HEK293 (cell line): Measurements from ENCODE around the gene LRP1B.

ENCODE experiments used
- CTCF ChIA-PET: fragments of 350-600 bp; formaldehyde crosslinking; extraction: SDS; loops from one replicate; lab custom pipeline; 2021; ENCODE audit warnings: antibody characterized with exemption; lab: Yijun Ruan, JAX
- POLR2A ChIA-PET: fragments of 300-600 bp; formaldehyde crosslinking; extraction: SDS; loops from one replicate; lab custom pipeline; 2020; ENCODE audit warnings: antibody characterized with exemption, inconsistent platforms; lab: Yijun Ruan, JAX
- H3K27ac ChIP-seq: fragments of 200-500 bp; sonication (Bioruptor generic); 2 replicates; pipeline ENCODE4 v1.5.1; 2014; ENCODE audit warnings: low read depth, low read length, control low read depth, inconsistent platforms; ENCODE audit errors: extremely low read depth
- H3K36me3 ChIP-seq, 2 experiments: fragments of 200-500 bp in 1 of 2; sonication (Bioruptor generic) in 1 of 2; 1 replicate in 1 of 2; 2 replicates in 1 of 2; pipeline ENCODE4 v1.5.1; 2014 to 2017; ENCODE audit warnings: inconsistent platforms in 2 of 2, low read length in 2 of 2; ENCODE audit not compliant: control insufficient read depth in 2 of 2, insufficient read depth in 1 of 2
- H3K4me1 ChIP-seq: fragments of 200-500 bp; sonication (Bioruptor generic); 2 replicates; pipeline ENCODE4 v1.5.1; 2014; ENCODE audit warnings: mild to moderate bottlenecking, low read length, inconsistent platforms; ENCODE audit not compliant: control insufficient read depth, insufficient read depth
- H3K4me3 ChIP-seq: 2 replicates; pipeline ENCODE4 v1.5.1; 2011; ENCODE audit warnings: low read depth, mild to moderate bottlenecking, control low read depth, low read length, moderate library complexity
- H3K9me3 ChIP-seq: fragments of 200-500 bp; sonication (Bioruptor generic); 2 replicates; pipeline ENCODE4 v1.5.1; 2014; ENCODE audit warnings: low read depth, low read length, inconsistent platforms; ENCODE audit not compliant: control insufficient read depth, insufficient read depth
- FEZF1 ChIP-seq: fragments of 450-650 bp; formaldehyde crosslinking; IDR thresholded peaks from 2 replicates; pipeline ENCODE4 v1.5.1; 2016; ENCODE audit warnings: missing biosample characterization, missing genetic modification characterization
- OVOL3 ChIP-seq: fragments of 450-650 bp; formaldehyde crosslinking; IDR thresholded peaks from 2 replicates; pipeline ENCODE4 v1.5.1; 2016; ENCODE audit warnings: missing biosample characterization, missing genetic modification characterization
- SP2 ChIP-seq: fragments of 450-650 bp; formaldehyde crosslinking; IDR thresholded peaks from 2 replicates; pipeline ENCODE4 v1.5.1; 2016; ENCODE audit warnings: missing biosample characterization, missing genetic modification characterization
- WT1 ChIP-seq: fragments of 450-650 bp; formaldehyde crosslinking; IDR thresholded peaks from 2 replicates; pipeline ENCODE4 v1.5.1; 2016; ENCODE audit warnings: missing biosample characterization, missing genetic modification characterization
- ZBTB17 ChIP-seq: fragments of 450-650 bp; formaldehyde crosslinking; IDR thresholded peaks from 2 replicates; pipeline ENCODE4 v1.5.1; 2016; ENCODE audit warnings: missing biosample characterization, missing genetic modification characterization
- ZNF510 ChIP-seq: fragments of 450-650 bp; formaldehyde crosslinking; IDR thresholded peaks from 2 replicates; pipeline ENCODE4 v1.5.1; 2018; ENCODE audit warnings: mild to moderate bottlenecking, missing genetic modification characterization, missing biosample characterization; ENCODE audit not compliant: insufficient replicate concordance
- ZNF544 ChIP-seq: fragments of 450-650 bp; formaldehyde crosslinking; IDR thresholded peaks from 2 replicates; pipeline ENCODE4 v1.5.0; 2017; ENCODE audit warnings: missing biosample characterization, missing genetic modification characterization
- ZNF600 ChIP-seq: fragments of 450-650 bp; formaldehyde crosslinking; IDR thresholded peaks from 2 replicates; pipeline ENCODE4 v1.5.1; 2016; ENCODE audit warnings: missing biosample characterization, missing genetic modification characterization
- ZNF664 ChIP-seq: fragments of 450-650 bp; formaldehyde crosslinking; IDR thresholded peaks from 2 replicates; pipeline ENCODE4 v1.5.1; 2016; ENCODE audit warnings: missing biosample characterization, missing genetic modification characterization
- TF ChIP-seq, protein P1 (sequence below): fragments of 450-650 bp; formaldehyde crosslinking; IDR thresholded peaks from 2 replicates; pipeline ENCODE4 v1.5.1; 2017; ENCODE audit warnings: missing biosample characterization, missing genetic modification characterization
- TF ChIP-seq, protein P2 (sequence below): fragments of 450-650 bp; formaldehyde crosslinking; IDR thresholded peaks from 2 replicates; pipeline ENCODE4 v1.5.1; 2016; ENCODE audit warnings: missing biosample characterization, missing genetic modification characterization
- TF ChIP-seq, protein P3 (sequence below): fragments of 450-650 bp; IDR thresholded peaks from 2 replicates; pipeline ENCODE4 v1.5.1; 2018; ENCODE audit warnings: missing biosample characterization, mild to moderate bottlenecking, missing genetic modification characterization
- TF ChIP-seq, protein P4 (sequence below): fragments of 450-650 bp; formaldehyde crosslinking; conservative IDR thresholded peaks from 2 replicates; pipeline ENCODE4 v1.5.1; 2016; ENCODE audit warnings: low read depth, missing biosample characterization, missing genetic modification characterization
- TF ChIP-seq, protein P5 (sequence below): fragments of 450-650 bp; formaldehyde crosslinking; IDR thresholded peaks from 2 replicates; pipeline ENCODE4 v1.5.1; 2016; ENCODE audit warnings: missing biosample characterization, missing genetic modification characterization, borderline replicate concordance
- TF ChIP-seq, protein P6 (sequence below): fragments of 450-650 bp; formaldehyde crosslinking; IDR thresholded peaks from 2 replicates; pipeline ENCODE4 v1.5.1; 2017; ENCODE audit warnings: missing biosample characterization, missing genetic modification characterization

Gene LRP1B

DNA sequence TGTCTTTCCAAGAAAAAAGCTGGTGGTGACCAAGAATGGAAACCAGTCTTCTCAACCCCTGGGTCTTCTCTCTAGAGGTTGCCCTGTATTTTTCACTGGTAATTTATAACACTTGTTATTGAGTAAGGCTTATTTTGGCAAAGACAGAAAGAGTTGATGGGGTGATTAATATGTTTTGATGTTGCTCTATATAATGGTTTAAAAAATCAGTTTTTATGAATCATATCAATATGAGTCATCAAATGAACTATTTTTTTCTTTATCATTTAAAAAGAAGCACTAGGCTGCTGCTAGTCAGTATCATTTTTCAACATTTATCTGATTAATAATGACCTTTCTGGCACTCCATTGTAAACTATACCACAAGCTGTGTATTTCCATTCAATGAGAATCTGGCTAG lies 1142.2 kb downstream of the LRP1B start:
- Histone ChIP-seq H3K27ac (no peak overlapping the region), H3K9me3 (no peaks in the 10 kb centered on the region), H3K36me3 (no peaks in the 10 kb centered on the region), H3K4me1 (no peaks in the 10 kb centered on the region), H3K4me3 (no peak overlapping the region)
- TF ChIP-seq WT1 (tag by site-specific recombination) (no peak), SP2 (tag by site-specific recombination) (no peak), ZNF664 (tag by site-specific recombination) (no peak), ZBTB17 (no peak), ZNF510 (tag by site-specific recombination) (no peak), OVOL3 (no peak), FEZF1 (tag by site-specific recombination) (no peak), ZNF600 (tag by site-specific recombination) (no peak), ZNF544 (tag by site-specific recombination) (no peak)
- TF ChIP-seq, protein P1, sequence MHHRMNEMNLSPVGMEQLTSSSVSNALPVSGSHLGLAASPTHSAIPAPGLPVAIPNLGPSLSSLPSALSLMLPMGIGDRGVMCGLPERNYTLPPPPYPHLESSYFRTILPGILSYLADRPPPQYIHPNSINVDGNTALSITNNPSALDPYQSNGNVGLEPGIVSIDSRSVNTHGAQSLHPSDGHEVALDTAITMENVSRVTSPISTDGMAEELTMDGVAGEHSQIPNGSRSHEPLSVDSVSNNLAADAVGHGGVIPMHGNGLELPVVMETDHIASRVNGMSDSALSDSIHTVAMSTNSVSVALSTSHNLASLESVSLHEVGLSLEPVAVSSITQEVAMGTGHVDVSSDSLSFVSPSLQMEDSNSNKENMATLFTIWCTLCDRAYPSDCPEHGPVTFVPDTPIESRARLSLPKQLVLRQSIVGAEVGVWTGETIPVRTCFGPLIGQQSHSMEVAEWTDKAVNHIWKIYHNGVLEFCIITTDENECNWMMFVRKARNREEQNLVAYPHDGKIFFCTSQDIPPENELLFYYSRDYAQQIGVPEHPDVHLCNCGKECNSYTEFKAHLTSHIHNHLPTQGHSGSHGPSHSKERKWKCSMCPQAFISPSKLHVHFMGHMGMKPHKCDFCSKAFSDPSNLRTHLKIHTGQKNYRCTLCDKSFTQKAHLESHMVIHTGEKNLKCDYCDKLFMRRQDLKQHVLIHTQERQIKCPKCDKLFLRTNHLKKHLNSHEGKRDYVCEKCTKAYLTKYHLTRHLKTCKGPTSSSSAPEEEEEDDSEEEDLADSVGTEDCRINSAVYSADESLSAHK (tag by site-specific recombination), result no peak
- TF ChIP-seq, protein P2, sequence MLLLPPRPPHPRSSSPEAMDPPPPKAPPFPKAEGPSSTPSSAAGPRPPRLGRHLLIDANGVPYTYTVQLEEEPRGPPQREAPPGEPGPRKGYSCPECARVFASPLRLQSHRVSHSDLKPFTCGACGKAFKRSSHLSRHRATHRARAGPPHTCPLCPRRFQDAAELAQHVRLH (tag by site-specific recombination), result no peak
- TF ChIP-seq, protein P3, sequence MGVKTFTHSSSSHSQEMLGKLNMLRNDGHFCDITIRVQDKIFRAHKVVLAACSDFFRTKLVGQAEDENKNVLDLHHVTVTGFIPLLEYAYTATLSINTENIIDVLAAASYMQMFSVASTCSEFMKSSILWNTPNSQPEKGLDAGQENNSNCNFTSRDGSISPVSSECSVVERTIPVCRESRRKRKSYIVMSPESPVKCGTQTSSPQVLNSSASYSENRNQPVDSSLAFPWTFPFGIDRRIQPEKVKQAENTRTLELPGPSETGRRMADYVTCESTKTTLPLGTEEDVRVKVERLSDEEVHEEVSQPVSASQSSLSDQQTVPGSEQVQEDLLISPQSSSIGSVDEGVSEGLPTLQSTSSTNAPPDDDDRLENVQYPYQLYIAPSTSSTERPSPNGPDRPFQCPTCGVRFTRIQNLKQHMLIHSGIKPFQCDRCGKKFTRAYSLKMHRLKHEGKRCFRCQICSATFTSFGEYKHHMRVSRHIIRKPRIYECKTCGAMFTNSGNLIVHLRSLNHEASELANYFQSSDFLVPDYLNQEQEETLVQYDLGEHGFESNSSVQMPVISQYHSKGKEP (tag by site-specific recombination), result no peak
- TF ChIP-seq, protein P4, sequence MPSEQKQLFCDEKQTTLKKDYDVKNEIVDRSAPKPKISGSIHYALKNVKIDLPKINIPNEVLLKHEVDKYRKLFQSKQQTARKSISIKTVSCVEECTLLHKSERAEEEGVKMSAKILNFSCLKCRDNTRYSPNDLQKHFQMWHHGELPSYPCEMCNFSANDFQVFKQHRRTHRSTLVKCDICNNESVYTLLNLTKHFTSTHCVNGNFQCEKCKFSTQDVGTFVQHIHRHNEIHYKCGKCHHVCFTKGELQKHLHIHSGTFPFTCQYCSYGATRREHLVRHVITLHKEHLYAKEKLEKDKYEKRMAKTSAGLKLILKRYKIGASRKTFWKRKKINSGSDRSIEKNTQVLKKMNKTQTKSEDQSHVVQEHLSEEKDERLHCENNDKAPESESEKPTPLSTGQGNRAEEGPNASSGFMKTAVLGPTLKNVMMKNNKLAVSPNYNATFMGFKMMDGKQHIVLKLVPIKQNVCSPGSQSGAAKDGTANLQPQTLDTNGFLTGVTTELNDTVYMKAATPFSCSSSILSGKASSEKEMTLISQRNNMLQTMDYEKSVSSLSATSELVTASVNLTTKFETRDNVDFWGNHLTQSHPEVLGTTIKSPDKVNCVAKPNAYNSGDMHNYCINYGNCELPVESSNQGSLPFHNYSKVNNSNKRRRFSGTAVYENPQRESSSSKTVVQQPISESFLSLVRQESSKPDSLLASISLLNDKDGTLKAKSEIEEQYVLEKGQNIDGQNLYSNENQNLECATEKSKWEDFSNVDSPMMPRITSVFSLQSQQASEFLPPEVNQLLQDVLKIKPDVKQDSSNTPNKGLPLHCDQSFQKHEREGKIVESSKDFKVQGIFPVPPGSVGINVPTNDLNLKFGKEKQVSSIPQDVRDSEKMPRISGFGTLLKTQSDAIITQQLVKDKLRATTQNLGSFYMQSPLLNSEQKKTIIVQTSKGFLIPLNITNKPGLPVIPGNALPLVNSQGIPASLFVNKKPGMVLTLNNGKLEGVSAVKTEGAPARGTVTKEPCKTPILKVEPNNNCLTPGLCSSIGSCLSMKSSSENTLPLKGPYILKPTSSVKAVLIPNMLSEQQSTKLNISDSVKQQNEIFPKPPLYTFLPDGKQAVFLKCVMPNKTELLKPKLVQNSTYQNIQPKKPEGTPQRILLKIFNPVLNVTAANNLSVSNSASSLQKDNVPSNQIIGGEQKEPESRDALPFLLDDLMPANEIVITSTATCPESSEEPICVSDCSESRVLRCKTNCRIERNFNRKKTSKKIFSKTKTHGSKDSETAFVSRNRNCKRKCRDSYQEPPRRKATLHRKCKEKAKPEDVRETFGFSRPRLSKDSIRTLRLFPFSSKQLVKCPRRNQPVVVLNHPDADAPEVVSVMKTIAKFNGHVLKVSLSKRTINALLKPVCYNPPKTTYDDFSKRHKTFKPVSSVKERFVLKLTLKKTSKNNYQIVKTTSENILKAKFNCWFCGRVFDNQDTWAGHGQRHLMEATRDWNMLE, result no peak
- TF ChIP-seq, protein P5, sequence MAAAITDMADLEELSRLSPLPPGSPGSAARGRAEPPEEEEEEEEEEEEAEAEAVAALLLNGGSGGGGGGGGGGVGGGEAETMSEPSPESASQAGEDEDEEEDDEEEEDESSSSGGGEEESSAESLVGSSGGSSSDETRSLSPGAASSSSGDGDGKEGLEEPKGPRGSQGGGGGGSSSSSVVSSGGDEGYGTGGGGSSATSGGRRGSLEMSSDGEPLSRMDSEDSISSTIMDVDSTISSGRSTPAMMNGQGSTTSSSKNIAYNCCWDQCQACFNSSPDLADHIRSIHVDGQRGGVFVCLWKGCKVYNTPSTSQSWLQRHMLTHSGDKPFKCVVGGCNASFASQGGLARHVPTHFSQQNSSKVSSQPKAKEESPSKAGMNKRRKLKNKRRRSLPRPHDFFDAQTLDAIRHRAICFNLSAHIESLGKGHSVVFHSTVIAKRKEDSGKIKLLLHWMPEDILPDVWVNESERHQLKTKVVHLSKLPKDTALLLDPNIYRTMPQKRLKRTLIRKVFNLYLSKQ (tag by site-specific recombination), result no peak
- TF ChIP-seq, protein P6, sequence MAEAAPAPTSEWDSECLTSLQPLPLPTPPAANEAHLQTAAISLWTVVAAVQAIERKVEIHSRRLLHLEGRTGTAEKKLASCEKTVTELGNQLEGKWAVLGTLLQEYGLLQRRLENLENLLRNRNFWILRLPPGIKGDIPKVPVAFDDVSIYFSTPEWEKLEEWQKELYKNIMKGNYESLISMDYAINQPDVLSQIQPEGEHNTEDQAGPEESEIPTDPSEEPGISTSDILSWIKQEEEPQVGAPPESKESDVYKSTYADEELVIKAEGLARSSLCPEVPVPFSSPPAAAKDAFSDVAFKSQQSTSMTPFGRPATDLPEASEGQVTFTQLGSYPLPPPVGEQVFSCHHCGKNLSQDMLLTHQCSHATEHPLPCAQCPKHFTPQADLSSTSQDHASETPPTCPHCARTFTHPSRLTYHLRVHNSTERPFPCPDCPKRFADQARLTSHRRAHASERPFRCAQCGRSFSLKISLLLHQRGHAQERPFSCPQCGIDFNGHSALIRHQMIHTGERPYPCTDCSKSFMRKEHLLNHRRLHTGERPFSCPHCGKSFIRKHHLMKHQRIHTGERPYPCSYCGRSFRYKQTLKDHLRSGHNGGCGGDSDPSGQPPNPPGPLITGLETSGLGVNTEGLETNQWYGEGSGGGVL (tag by site-specific recombination), result no peak
- ChIA-PET POLR2A (no interaction called here), CTCF (interaction anchor here (0.7 kb wide), 1 partner anchor 47 kb away, joined by 4 read pairs; no protein-coding TSS in a partner anchor)
